Epithelial cell of proximal tubule (primary cell): ENCODE results near the gene ANKS1A. TPM values are rescaled to one million over a fixed set of nuclear protein-coding genes. Genes with fewer than 3 reads are reported as not detected.

Experiments
- DNase-seq: peaks from one replicate; pipeline ENCODE4 v3.0.0-alpha.2; 2011; ENCODE audit warnings: low read depth
- H3K4me3 ChIP-seq: 2 replicates; pipeline ENCODE4 v1.5.1; 2011; ENCODE audit warnings: low read depth, mild to moderate bottlenecking, low read length
- total RNA-seq: library from RNA; depleted of rRNA; stranded (reverse); fragments of >200 nt; gene quantifications from 2 replicates; pipeline ENCODE4 v1.2.3, GENCODE V29; 2015
- TF ChIP-seq, protein P1 (sequence below): conservative IDR thresholded peaks from 2 replicates; pipeline ENCODE4 v1.5.1; 2012; ENCODE audit warnings: low read depth, mild to moderate bottlenecking, low read length

ANKS1A gene
- total RNA-seq, 1 donor from 2014 or later: 17.4 TPM

- DNase-seq: no peak
- TF ChIP-seq, protein P1, sequence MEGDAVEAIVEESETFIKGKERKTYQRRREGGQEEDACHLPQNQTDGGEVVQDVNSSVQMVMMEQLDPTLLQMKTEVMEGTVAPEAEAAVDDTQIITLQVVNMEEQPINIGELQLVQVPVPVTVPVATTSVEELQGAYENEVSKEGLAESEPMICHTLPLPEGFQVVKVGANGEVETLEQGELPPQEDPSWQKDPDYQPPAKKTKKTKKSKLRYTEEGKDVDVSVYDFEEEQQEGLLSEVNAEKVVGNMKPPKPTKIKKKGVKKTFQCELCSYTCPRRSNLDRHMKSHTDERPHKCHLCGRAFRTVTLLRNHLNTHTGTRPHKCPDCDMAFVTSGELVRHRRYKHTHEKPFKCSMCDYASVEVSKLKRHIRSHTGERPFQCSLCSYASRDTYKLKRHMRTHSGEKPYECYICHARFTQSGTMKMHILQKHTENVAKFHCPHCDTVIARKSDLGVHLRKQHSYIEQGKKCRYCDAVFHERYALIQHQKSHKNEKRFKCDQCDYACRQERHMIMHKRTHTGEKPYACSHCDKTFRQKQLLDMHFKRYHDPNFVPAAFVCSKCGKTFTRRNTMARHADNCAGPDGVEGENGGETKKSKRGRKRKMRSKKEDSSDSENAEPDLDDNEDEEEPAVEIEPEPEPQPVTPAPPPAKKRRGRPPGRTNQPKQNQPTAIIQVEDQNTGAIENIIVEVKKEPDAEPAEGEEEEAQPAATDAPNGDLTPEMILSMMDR: no peak
- H3K4me3 ChIP-seq: no peak overlapping the region
These were observed 72.5 kb downstream of the ANKS1A start for GRCh38 chr6:34961574-34961973.

GRCh38 chr6:34964564-34964963 lies 75.5 kb downstream of the ANKS1A start:
- TF ChIP-seq, protein P1: no peak
- DNase-seq: no peak
- no peak overlapping the region for H3K4me3 ChIP-seq

GRCh38 chr6:34967461-34967860 lies 78.4 kb downstream of the ANKS1A start:
- H3K4me3 ChIP-seq: no peak overlapping the region
- TF ChIP-seq, protein P1: no peak
- no peak for DNase-seq

GRCh38 chr6:34969662-34970265 lies 80.7 kb downstream of the ANKS1A start:
- DNase-seq: no peak
- TF ChIP-seq, protein P1: no peak

DNA sequence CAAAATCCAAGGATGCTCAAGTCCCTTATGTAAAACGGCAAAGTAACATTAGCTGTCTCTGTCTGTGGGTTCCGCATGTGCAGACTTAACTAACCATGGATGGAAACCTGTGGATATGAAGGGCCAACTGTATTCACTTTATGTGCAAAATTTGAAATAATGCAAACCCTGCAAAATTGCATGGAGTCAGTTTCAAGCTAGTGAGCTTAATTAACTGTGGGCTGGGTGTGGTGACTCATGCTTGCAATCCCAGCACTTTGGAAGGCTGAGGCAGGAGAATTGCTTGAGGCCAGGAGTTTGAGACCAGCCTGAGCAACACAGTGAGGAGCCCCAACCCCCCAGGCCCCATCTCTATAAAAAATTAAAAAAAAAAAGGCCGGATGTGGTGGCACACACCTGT lies 81.4 kb downstream of the ANKS1A start:
- no peak overlapping the region for H3K4me3 ChIP-seq
- TF ChIP-seq, protein P1: no peak
- no peak for DNase-seq

More at GRCh38 chr6:34969662-34970265, 80.7 kb downstream of the ANKS1A start:
- H3K4me3 ChIP-seq: no peak overlapping the region

DNA sequence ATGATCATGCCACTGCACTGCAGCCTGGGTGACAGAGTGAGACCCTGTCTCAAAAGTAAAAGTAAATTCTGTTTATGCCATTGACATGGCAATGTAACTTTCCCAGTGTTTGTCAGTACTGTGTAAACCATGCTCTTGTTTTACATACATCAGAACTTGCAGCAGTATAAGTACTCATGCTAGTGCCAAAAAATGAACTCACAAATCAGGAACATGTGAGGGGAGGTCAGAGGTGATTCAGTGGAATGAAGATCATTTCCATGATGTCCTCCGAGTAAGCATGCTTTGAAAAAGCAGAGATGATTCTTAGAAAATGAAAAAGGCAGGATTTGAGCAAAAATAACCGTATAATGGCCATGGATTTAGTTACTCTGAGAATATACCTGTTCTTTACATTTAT lies 81.9 kb downstream of the ANKS1A start:
- no peak overlapping the region for H3K4me3 ChIP-seq
- no peak for DNase-seq
- TF ChIP-seq, protein P1: no peak
